ENCODE results near the gene CKS2.
"Not testable (repeated sequence)": the region's sequence is repeated elsewhere in the genome, so short reads cannot be mapped to it uniquely, and the experiment has no call there.

Gene CKS2

DNA sequence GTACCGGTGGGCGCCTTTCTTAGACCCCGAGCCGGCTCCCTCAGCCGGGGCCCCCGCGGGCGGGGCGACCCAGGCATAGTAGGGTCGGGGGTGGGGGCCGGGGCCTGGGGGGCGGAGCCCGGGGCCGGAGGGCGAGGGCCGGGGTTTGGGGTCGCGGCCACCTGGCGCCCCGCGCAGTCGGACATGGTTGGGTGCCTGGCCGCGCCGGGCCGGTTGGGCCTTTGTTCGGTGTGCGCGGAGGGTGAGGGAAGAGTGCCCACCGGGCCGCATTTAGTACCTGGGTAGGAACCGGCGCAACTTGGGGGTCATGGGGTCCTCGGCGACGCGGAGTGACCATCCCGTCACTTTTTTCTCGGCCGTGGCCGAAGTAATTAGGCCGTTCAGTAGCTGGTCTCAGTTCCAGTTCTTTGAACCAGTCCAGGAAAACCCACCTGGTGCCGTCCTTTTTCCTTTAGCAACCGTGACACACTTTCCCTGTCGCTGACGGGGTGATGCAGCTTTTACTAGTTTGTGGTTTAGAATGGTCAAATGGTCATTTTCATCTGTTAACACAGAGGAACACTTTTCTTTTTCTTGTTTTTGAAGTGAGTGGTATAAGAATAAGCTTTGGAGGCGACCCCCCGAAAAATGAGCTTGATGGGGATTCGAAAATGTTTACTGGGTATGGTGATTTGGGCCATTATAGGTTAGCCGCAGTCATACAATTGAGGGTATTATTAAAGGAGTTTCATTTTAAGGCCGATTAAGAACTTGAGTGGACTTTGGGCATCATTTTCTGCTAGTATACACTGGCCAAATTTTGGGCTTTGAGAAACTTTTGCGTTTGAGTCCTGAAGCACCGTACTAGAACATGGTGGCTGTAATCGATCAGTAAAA, 589 bp downstream of the CKS2 start:
- no peak for DNase-seq

DNA sequence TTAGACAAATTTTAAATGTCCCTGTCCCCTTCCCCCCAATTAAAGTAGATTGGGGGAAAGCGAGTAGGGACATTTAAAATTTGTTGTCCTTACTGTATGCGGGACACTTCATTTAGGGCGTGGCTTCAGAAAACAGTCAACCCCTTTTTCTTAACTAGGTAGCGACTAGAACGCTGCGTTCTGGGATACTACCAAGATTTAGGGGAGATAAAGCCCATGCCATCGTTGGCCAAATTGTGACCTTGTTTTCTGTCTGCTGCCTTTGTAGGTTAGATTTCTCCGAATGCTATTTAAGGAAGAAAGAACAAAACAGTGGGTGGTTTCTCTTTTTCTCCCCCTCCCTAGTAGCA, 1.2 kb downstream of the CKS2 start:
- DNase-seq = no peak

DNA sequence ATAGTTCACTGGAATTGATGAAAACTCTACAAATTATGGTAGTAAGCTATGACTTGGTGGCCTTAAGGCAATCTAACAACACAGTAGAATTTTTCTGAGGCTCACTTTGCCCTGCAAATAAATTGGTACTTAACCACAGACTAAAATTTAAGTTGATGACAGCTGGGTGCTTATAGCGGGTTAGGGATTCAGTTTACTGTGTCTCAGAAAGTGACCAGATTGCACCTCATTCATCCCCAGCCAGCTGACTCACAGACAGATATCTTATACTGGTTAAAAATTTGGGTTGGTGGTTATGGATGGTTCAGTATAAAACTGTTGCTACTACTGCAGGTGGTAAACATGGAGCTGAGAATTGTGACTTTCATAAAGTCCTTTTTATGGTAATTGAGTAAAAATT, 2.8 kb downstream of the CKS2 start:
- DNase-seq = no peak

DNA sequence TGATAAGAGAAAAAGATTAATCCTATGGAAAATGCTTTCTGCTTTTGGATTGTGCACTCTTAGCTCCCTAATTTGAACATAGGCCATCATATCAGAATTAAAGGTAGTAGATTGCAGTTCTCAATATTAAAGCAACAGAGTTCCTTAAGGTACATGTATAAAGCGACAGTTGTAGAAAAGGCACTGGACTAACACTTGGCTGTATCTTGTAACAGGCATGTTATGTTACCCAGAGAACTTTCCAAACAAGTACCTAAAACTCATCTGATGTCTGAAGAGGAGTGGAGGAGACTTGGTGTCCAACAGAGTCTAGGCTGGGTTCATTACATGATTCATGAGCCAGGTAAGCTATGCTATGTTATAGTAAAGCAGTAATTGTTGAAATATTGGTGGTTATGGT, 4.0 kb downstream of the CKS2 start:
- DNase-seq = no peak

DNA sequence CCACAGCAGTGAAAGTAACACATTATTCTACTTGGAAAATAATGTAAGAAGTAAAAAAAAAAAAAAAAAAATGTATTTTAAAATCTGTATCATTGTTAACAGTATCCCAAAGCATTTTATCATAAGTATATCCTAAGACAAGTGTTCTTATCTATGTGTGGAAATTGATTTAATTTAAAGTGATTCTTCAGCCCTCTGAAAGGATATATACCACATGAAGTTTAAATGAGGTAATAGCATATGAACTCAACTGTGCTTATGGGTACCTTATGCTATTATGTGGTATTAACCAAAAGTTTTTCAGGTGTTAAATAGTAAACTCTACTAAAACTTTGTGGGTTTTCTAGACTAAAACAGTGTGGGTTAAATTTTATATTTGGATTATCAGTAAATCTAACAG, 4.5 kb downstream of the CKS2 start:
- DNase-seq = no peak

DNA sequence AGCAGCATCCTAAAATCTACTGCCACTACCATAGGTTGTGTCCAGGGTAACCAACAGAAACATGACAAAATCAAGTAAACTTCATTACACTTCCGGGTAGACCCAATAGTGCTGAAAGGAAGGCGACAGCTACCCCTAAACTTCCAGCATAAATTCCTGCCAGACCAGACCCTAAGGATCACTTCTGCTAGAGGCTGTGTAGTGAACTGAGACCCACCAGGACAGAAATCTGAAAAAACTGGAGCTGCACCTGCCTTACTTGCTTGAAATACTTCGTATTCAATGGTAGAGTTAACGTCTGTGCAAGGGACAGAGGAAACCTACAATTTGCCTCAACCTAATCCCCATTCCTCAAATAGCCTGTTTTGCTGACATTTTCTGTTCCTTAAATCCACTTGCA, 6.3 kb downstream of the CKS2 start:
- DNase-seq = no peak

DNA sequence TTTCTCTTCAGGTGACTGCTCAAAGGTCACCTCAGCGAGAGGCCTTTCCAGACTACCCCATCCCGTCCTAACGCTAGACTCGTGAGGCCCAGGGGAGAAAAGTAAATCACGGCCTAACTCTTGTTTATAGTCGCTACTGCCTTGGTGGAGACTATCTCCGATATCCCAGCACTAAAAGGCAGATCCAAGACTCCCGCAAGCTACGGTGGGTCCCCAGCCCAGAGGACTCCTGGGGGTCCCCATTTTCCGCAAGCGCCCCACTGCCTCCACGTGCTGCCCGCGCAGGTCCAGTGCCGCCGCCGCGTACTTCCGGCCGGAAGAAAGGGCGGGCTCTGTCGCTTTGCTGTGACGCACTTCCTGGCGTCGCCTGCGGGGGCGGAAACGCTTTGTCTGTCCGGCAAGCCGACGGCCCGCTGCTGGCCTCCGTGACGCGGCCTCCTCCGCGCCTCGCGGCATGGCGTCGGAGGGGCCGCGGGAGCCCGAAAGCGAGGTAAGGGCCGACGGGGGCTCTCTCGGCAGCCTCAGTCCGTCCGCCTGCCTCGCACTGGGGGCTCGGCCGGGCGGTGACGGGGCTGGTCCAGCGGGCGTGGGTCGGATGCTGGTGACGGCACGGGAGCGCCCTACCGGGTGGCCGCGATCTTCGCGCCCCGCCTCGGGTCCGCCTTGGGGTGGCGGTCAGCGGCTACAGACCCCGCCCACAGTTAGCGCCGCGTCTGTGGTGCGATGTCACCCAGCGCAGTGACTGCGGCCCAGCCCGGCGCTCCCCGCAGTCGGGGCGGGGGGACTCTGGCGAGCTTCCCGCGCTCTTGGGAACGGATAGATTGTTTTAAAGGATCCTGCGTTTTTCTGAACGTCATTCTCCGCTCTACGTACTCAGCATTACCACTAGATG, 7.4 kb downstream of the CKS2 start, which contains the start of gene SECISBP2:
TSS of gene SECISBP2 (plus strand) at position 378 of the 892 bp plus-strand sequence. CDS start at position 455, 77 bp downstream.
- DNase-seq = peak; percentile 96

DNA sequence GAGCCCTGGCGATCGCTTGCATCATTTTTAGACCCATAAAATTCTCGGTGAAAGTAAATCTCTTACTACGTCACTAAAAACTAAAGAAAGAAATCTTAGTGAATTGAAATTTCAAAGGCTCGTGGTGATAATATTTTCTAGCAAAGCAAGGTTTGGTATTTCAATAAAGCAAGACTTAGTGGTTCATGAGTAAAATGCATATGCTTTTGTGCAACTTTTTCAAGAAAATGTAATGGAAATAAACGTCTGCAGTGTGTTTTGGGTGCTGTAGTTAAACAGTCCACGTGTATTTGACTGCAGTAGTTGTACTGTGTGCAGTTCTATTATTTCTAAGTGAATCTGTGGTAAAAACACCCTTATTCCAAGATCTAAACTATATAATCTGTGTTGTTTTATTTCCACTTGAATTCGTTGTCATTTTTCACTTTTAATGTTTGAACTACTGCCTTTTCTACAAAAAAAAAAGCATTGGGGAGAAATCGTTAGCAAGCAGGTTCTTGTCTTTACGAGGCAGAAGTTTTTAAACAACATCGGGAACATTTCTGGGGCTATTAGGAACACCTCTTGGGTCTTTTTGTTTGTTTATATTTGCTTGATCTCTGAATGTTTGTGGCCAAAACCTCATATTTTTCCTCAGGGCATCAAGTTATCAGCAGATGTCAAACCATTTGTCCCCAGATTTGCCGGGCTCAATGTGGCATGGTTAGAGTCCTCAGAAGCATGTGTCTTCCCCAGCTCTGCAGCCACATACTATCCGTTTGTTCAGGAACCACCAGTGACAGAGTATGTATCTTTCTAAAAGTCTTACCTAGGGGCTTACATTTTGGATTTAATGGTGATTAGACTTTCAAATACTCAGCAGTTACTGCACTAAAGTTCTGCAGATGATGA, 8.3 kb downstream of the CKS2 start:
- DNase-seq = no peak

DNA sequence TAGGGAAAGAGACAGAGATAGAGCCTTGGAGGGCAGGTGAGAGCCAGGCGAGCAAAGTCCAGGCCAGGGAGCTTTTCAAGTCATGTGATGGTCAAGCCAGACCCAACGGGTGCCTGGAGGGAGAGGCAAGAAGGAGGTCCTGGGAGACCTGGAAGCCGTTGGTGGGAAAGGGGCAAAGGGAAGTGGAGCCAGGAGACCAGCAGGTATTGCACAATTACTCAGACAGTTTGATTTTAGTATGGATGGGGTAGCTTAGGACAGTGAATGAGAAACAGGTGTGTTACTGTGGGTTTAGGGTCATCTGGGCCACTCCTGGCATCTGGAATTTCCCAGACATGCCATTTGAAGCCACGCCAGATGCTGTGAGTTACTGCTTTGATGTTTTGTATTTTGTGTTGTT, 12.4 kb downstream of the CKS2 start:
- DNase-seq = no peak

DNA sequence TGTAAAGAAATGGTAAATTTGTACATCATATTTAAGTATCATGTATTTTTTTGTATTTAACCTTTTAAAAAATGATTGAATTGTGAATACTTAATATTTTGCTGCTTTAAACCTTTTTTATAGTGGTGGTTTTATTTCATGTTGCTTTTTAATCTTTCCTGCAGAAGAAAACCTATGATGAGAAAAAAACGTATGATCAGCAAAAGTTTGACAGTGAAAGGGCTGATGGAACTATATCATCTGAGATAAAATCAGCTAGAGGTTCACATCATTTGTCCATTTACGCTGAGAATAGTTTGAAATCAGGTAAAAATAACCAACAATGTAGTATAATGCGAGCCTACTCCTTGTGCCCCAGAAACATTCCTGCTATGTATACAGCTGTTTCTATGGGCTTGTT, 14.7 kb downstream of the CKS2 start:
- no peak for DNase-seq

DNA sequence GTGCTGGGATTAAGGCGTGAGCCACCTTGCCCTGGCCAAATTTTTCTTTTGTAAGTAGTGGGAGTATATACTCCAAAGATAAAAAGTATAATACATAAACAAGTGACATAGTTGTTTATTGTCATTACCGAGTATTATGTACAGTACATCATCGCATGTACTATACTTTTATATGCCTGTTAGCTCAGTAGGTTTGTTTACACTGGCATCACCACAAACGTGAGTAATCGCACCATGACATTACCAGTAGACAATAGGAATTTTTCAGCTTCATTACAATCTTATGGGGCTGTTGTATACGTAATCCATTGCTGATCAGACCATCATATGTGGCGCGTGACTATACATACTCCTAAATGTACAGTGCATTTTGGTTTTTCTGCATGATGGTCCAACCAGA, 17.1 kb downstream of the CKS2 start:
- DNase-seq = no peak

DNA sequence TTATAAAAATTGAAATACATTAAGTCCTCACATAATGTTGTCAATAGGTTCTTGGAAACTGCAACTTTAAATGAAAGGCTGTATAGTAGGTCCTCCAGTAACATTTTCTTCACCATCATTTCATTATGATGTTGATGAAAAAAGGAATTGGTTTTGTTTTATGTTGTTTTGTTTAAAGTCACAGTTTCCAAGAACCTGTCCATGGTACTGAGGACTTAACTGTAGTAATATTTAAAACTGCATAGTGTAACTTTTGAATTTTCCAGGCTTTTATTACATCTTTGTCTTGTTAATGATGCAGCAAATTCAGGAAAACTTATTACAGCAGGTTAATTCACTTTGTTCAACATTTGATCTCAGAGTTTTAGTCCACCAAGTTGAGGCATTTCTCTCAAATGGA, 18.9 kb downstream of the CKS2 start:
- no peak for DNase-seq

DNA sequence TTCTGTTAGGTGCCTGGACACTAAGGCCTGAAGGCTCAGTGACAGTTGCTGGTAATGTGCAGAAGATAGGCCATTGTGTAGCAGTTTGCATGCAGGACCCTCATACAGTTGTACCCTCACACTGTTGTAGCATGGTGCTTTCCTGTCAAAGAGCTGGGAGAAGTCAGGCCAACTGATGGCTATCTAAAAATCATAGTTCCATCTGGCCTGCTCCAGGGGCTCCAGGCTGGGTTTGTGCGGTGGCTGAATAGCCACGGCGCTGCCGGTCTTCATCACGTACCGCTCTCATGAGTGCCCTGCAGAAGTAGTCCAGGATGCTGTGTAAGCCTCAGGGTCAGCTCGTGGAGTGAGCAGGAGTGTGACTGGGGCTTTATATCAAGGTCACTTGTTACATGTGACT, 19.5 kb downstream of the CKS2 start:
- no peak for DNase-seq

DNA sequence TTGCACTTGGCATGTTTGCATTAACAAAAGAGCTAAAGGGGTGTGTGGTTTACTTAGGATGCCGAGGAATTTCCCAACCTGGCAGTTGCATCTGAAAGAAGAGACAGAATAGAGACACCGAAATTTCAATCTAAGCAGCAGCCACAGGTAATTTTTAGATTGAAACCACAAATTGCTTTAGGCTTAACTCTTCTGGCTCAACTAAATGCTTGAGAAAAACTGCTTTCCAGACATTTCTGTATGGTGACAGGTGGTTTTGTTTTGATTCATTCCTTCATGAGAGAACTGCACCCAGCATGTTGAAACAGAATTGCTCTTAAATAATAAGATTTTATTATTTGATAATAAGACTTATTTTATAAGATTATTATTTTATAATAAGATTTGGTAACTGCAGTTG, 28.8 kb downstream of the CKS2 start:
- no peak for DNase-seq

DNA sequence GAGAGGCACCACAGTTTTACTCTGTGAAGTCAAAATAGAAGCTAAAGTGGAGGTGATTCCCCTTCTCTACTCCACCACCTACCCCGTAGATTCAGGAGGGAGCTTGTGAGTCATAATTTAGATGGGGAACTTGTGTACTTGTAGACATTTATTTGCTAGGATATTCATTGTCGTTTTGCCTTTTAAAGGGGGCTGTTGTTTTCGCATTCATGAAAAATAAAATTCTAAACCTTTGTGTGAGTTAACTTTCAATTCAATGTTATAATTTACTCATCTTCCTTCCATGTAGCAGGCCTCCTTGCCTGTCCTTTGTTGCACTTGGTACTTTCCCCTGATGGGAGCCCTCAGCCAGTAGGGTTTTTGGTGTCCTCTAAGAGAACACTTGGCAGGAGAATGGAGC, 29.3 kb downstream of the CKS2 start:
- no peak for DNase-seq

DNA sequence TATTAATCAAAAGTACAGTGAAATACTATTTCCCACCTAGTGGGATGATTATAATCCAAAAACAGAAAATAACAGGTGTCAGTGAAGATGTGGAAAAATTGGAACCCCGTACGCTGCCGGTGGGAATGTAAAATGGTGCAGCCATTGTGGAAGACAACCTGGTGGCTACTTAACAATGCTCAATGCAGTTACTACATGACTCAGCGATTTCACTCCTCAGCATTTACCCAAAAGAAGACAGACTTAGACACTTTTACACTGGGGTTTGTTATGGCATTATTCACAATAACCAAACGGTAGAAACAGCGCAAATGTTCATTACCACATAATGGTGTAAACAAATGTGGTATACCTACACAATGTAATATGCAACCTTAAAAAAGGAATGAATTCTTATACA, 31.2 kb downstream of the CKS2 start:
- no peak for DNase-seq

DNA sequence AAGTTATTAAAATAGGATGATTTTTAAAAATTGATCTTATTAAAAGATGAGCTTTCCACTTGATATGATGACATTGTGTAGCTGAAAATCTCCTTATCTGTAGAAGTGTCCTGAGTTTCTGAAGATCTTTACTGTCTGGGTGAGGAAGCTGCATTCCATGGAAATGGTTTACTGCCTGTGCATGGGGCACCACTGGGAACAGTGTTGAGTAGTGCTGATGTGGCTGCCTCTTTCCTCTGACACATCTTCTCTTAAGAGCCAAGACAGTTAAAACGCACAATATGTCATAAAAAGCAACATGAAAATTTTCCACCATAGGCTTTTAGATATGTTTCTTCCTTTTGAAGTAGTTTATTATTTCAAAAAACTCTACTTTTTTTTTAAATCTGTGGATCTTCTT, 32.0 kb downstream of the CKS2 start:
- no peak for DNase-seq

DNA sequence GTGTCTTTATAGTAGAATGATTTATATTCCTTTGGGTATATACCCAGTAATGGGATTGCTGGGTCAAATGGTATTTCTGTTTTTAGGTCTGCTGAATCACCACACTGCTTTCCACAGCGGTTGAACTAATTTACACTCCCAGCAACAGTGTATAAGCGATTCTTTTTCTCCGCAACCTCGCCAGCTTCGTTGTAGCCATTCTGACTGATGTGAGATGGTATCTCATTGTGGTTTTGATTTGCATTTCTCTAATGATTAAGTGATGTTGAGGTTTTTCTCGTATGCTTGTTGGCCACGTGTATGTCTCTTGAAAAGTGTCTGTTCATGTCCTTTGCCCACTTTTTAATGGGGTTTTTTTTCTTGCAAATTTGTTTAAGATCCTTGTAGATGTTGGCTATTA, 32.8 kb downstream of the CKS2 start:
- DNase-seq = not testable (repeated sequence)

DNA sequence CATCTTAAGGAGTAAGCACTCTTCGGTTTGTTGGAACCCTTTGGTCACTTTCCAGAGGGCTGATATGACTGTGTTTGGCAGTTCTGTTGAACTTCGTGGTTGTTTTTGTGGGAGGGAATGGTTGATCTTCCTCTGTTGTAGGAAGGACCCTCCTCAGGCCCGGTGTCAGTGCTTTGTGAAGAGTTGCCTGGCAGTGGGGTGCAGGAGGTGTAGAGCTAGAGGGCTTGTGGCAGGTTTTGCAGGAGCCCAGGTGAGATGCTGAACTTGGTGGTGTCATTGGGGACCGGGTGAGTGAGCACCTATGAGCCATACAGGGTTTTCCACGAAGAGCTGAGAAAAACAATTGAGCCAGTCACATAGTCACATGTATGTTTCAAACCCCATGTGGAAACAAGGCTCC, 34.5 kb downstream of the CKS2 start:
- no peak for DNase-seq

DNA sequence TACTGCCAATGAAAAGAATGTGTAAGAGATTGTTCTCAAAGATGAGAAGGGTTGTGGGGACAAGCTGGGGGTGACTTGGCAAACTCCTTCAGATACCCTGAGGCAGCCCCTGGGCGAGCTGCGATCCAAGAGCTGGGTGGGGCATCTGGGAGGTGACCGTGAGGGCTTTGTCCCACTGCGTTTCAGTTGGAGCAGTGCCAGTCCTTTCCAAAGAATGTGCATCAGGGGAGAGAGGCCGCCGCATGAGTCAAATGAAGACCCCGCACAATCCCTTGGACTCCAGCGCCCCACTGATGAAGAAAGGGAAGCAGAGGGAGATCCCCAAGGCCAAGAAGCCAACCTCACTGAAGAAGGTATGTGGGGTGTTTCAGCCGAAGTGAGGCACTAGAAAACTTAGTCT, 35.7 kb downstream of the CKS2 start:
- DNase-seq = no peak

DNA sequence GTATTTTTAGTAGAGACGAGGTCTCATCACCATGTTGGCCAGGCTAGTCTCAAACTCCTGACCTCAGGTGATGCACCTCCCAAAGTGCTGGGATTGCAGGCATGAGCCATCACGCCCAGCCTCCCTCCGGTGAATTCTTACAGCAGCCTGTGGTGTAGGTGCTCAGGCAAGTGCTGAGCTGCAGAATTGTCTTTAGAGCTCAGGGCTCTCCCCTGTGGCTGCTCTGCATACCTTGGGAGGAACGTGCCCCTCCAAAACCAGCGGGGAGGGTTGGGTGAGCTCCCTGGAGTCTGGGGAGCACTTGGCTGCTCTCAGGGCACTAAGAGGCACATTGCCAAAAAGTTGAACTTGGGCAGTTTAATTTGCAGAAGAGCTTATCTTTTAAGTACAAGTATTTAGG, 36.7 kb downstream of the CKS2 start:
- no peak for DNase-seq

DNA sequence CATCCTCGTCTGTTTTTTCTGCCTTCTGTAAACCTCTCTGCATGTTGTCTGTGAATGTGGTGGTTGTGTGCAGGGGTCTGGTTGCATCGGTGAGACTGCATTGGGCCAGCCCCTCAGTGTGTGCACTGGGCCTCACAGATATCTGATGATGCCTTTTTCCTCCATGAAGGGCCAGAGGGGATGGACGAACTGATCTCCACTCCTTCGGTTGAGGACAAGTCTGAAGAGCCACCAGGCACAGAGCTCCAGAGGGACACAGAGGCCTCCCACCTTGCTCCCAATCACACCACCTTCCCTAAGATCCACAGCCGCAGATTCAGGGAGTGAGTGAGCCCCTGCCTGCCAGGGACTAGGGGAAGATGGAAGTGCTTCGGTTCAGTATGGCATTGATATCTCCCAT, 38.6 kb downstream of the CKS2 start:
- no peak for DNase-seq

DNA sequence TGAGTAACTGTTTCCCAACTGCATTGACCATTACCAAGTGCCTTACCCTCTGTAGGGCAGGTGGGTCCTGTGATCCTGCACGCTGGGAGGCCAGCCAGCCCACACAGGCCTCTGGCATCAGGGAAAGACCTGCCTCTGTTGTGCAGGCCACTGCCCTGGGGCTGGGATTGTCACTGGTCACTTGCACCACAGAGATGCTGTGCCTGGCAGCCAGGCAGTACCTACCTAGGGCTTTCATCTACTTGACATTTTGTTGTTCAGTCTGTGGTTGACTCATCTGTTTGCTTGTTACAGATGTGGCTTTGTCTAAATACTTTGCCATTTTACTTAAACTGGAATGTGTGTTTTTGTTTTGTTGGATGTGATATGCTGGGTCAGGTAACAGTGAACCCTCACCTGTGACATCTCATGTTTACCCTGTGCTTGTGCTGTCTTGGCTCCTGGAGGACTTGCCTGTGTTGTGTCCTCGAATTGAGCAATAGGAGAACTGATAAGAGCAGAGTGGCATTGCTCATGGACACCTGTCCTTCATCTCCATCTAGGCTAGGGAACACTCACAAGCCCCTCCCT, 40.1 kb downstream of the CKS2 start:
- DNase-seq = no peak

All from midbrain (tissue), 1 donor.